Measurements from ENCODE around the gene LIX1L. TPM values are rescaled to one million over a fixed set of nuclear protein-coding genes. Genes with fewer than 3 reads are reported as not detected.

LIX1L gene
- total RNA-seq, 1 donor from 2014 or later = 4.5 TPM

GRCh38 chr1:145951526-145951925 lies 6.3 kb downstream of the LIX1L start:
- Mint-ChIP-seq H3K27ac (no peak overlapping the region), H3K36me3 (ENCODE audit: insufficient read depth) (no peaks in the 10 kb centered on the region), H3K4me3 (ENCODE audit: low read depth) (no peak overlapping the region), H3K27me3 (peaks cover 44% of the 10 kb centered on the region), H3K9me3 (ENCODE audit: low read depth) (no peaks in the 10 kb centered on the region), H3K4me1 (ENCODE audit: low read depth) (peaks cover 16% of the 10 kb centered on the region)
- TF ChIP-seq, protein P1, sequence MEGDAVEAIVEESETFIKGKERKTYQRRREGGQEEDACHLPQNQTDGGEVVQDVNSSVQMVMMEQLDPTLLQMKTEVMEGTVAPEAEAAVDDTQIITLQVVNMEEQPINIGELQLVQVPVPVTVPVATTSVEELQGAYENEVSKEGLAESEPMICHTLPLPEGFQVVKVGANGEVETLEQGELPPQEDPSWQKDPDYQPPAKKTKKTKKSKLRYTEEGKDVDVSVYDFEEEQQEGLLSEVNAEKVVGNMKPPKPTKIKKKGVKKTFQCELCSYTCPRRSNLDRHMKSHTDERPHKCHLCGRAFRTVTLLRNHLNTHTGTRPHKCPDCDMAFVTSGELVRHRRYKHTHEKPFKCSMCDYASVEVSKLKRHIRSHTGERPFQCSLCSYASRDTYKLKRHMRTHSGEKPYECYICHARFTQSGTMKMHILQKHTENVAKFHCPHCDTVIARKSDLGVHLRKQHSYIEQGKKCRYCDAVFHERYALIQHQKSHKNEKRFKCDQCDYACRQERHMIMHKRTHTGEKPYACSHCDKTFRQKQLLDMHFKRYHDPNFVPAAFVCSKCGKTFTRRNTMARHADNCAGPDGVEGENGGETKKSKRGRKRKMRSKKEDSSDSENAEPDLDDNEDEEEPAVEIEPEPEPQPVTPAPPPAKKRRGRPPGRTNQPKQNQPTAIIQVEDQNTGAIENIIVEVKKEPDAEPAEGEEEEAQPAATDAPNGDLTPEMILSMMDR (IDR thresholded peaks at IDR 0.05; ENCODE audit: unreplicated experiment) = no peak
- DNase-seq (ENCODE audit: low spot score, unreplicated experiment) = no peak

DNA sequence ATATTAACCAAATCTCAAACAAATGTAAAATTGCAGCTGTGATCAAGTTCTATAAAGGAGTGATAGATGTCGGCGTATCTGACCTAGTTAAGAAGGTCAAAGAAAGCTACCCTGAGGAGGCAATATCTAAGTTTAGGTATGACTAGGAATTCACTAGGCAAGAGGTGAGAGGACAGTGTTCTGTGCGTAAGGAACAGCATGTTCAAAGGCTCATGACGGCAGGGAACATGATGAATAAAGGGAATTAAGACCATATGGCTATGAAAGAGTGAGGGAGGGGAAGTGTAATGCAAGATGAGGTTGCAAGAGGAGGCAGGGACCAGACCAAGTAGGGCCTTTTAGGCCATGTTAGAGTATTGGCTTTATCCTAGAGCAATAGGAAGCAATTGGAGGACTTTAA lies 8.6 kb downstream of the LIX1L start:
- H3K4me3 Mint-ChIP-seq (ENCODE audit: low read depth) = no peak overlapping the region
- DNase-seq (ENCODE audit: low spot score, unreplicated experiment) = no peak
- no peaks in the 10 kb centered on the region for H3K9me3 Mint-ChIP-seq (ENCODE audit: low read depth)
- no peak overlapping the region for H3K27ac Mint-ChIP-seq
- TF ChIP-seq, protein P1 (IDR thresholded peaks at IDR 0.05; ENCODE audit: unreplicated experiment) = no peak
- peaks cover 2% of the 10 kb centered on the region for H3K4me1 Mint-ChIP-seq (ENCODE audit: low read depth)
- H3K36me3 Mint-ChIP-seq (ENCODE audit: insufficient read depth) = no peaks in the 10 kb centered on the region
- peaks cover 29% of the 10 kb centered on the region for H3K27me3 Mint-ChIP-seq

DNA sequence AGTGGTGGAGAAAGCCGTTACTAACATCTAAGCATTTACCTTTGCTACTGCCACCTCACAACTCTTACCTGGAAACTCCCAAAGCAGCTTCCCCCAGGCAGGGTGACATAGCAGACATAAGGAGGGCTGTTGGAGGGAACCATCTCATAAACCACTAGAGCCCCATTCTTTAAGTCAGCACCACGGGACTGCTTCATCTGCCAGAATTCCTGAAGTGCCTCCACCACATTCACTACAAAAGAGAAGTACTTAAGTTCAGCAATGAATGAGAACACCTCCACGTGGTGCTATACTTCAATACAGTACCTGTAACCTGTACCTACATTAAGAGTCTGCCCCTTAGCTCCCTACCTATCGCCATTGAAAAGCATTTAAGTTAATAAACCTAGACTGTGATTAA lies 10.3 kb downstream of the LIX1L start:
- TF ChIP-seq, protein P1 (IDR thresholded peaks at IDR 0.05; ENCODE audit: unreplicated experiment) = no peak
- Mint-ChIP-seq H3K36me3 (ENCODE audit: insufficient read depth) (no peaks in the 10 kb centered on the region), H3K4me3 (ENCODE audit: low read depth) (no peak overlapping the region), H3K9me3 (ENCODE audit: low read depth) (no peaks in the 10 kb centered on the region), H3K27ac (no peak overlapping the region), H3K27me3 (peaks cover 26% of the 10 kb centered on the region), H3K4me1 (ENCODE audit: low read depth) (no peaks in the 10 kb centered on the region)
- no peak for DNase-seq (ENCODE audit: low spot score, unreplicated experiment)

- Mint-ChIP-seq H3K27me3 (peaks cover 23% of the 10 kb centered on the region), H3K36me3 (ENCODE audit: insufficient read depth) (no peaks in the 10 kb centered on the region), H3K4me1 (ENCODE audit: low read depth) (no peaks in the 10 kb centered on the region), H3K9me3 (ENCODE audit: low read depth) (no peaks in the 10 kb centered on the region), H3K4me3 (ENCODE audit: low read depth) (no peak overlapping the region), H3K27ac (no peak overlapping the region)
- DNase-seq (ENCODE audit: low spot score, unreplicated experiment) = no peak
- TF ChIP-seq, protein P1 (IDR thresholded peaks at IDR 0.05; ENCODE audit: unreplicated experiment) = no peak
Observed at GRCh38 chr1:145946477-145946986, 11.3 kb downstream of the LIX1L start.

- no peaks in the 10 kb centered on the region for H3K4me1 Mint-ChIP-seq (ENCODE audit: low read depth)
- no peaks in the 10 kb centered on the region for H3K9me3 Mint-ChIP-seq (ENCODE audit: low read depth)
- peaks cover 17% of the 10 kb centered on the region for H3K27me3 Mint-ChIP-seq
- no peak overlapping the region for H3K27ac Mint-ChIP-seq
- DNase-seq (ENCODE audit: low spot score, unreplicated experiment) = no peak
- TF ChIP-seq, protein P1 (IDR thresholded peaks at IDR 0.05; ENCODE audit: unreplicated experiment) = no peak
- no peak overlapping the region for H3K4me3 Mint-ChIP-seq (ENCODE audit: low read depth)
- H3K36me3 Mint-ChIP-seq (ENCODE audit: insufficient read depth) = no peaks in the 10 kb centered on the region
Observed at GRCh38 chr1:145944532-145944931, 13.3 kb downstream of the LIX1L start.

All from progenitor cell of endocrine pancreas (in vitro differentiated cells).